DMS114 treated with DMSO at 0.1 percent for 48 hours (cell line): ENCODE data around the gene SPIN2B.

Source experiments
- DNase-seq: peaks from one replicate; lab custom pipeline; 2025; ENCODE audit not compliant: unreplicated experiment; lab: John Stamatoyannopoulos, UW

The SPIN2B gene

DNA sequence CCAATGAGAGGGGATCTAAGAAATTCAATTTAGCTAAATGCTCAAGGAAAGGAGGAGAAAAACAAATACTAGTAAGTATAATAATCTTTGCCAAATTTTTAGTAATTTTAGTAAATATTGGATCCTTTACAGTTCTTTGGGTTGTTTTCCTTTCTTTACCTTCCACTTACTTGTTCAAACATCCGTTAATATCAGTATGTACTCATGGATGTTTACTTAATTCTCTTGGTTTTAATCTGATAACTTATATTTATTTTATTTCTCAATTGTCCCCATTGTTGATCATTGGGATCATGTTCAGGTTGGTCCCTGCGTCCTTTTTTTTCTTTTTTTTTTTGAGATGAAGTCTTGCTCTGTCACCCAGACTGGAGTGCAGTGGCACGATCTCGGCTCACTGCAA, 46.9 kb downstream of the SPIN2B start:
- DNase-seq: no peak

- no peak for DNase-seq
Observed at GRCh38 chrX:57070185-57070984, 51.0 kb downstream of the SPIN2B start.
